NCI-H1694 treated with DMSO at 0.1 percent for 48 hours (cell line): ENCODE results near the gene MAP7D3.
A peak's percentile ranks its signal among the peaks of the same experiment; 100 is the strongest.
"Not testable (repeated sequence)": the region's sequence is repeated elsewhere in the genome, so short reads cannot be mapped to it uniquely, and the experiment has no call there.

Experiments
- DNase-seq: peaks from one replicate; lab custom pipeline; 2025; lab: John Stamatoyannopoulos, UW

MAP7D3 gene, protein sequence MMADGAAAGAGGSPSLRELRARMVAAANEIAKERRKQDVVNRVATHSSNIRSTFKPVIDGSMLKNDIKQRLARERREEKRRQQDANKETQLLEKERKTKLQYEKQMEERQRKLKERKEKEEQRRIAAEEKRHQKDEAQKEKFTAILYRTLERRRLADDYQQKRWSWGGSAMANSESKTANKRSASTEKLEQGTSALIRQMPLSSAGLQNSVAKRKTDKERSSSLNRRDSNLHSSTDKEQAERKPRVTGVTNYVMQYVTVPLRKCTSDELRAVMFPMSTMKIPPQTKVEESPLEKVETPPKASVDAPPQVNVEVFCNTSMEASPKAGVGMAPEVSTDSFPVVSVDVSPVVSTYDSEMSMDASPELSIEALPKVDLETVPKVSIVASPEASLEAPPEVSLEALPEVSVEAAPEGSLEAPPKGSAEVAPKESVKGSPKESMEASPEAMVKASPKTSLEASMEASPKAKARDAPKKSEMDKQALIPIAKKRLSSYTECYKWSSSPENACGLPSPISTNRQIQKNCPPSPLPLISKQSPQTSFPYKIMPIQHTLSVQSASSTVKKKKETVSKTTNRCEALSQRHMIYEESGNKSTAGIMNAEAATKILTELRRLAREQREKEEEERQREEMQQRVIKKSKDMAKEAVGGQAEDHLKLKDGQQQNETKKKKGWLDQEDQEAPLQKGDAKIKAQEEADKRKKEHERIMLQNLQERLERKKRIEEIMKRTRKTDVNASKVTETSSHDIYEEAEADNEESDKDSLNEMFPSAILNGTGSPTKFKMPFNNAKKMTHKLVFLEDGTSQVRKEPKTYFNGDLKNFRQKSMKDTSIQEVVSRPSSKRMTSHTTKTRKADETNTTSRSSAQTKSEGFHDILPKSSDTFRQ

GRCh38 chrX:136251041-136251991, at the start of gene MAP7D3:
Gene MAP7D3, minus strand, starts transcription at chrX:136251400. Its CDS starts 42 bp downstream, at chrX:136251358.
- DNase-seq, result peak; percentile 35

GRCh38 chrX:136300721-136301120, 49.5 kb upstream of the MAP7D3 start, which contains the start of gene ADGRG4:
Gene ADGRG4, plus strand, starts transcription at chrX:136300963. Its CDS starts 7,815 bp downstream, at chrX:136308778.
- DNase-seq, result not testable (repeated sequence)

DNA sequence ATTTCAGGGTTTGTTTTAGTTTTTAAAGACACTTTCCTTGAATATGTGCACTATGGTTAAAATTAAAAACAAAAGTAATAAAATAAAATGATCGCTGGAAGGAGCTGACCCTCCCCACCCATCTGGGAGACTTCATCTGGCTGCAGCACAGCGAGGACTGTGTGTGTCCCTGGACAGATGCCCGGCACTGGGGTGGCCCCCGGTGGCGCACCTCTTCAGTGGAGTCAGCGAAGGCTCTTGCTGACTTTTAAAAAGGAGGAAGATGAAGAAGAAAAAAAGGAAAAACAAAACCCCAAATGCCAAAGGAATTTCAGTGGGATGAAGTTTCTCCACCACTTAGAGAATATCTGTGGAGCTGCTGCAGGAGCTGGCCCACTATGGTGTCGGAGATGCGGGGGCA, 44.2 kb upstream of the MAP7D3 start:
- DNase-seq, result no peak

DNA sequence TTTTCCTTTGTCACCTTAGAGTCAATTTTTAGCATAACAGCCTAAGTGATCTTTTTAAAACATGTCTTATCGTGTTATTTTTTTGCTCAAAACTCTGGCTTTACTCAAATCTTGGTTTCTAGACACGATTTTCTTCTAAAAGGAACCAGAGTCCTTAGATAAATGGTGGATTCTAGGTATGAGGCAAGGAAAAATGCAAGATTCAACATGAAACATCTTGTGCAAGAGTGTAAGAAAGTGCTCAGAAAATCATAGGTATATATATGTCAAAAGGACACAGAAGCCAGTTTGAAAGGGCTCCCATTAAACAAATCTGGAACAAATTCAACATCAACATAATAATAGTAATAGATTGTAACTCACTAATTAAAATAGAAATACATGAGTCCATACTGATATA, 41.5 kb upstream of the MAP7D3 start:
- no peak for DNase-seq

GRCh38 chrX:136291824-136292223, 40.6 kb upstream of the MAP7D3 start:
- DNase-seq, result no peak

DNA sequence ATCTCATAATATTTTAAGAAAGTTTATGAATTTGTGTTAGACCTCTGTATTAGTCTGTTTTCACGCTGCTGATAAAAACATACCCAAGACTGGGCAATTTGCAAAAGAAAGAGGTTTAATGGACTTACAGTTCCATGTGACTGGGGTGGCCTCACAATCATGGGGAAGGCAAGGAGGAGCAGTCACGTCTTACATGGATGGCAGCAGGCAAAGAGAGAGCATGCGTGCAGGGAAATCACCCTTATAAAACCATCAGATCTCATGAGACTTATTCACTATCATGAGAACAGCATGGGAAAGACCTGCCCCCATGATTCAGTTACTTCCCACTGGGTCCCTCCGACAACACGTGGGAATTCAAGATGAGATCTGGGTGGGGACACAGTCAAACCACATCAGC, 35.2 kb upstream of the MAP7D3 start:
- DNase-seq, result not testable (repeated sequence)

DNA sequence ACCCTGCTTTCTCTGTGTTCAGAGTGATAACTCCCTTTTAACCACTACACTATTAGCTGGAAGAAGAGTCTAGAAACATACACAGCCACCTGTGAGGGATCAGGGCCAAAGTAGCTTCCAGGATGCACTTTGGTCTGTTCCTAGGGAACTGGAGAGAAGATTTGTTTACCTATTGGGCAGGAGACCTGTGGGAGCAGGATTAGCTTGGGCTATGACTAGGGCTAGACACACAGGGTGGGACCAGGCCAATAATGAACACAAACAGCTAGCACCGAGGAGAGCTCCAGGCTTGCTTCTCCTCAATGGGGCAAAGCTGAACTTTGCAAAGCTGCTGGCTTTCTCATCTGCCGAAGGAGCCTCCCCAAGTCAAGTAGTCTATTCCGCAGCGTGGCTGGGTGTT, 24.4 kb upstream of the MAP7D3 start:
- no peak for DNase-seq

DNA sequence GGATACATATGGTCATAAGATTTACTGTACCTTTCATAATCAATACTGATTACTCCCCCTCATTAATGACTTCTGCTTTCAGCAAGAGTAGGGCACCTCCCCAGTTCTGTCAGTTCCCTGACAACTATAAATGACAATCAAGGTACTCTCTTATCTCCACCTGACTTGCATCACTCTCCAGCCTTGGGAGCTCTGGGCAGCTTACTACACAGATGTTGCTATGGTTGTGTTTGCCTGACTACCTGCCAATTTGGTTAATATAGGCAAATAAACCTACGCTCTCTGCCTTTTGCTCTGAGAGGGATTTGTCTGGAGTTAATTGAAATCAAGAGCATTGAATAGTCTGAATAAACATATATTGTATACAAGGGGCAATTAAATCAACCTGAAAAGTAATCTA, 22.8 kb upstream of the MAP7D3 start:
- peak; percentile 26 for DNase-seq

DNA sequence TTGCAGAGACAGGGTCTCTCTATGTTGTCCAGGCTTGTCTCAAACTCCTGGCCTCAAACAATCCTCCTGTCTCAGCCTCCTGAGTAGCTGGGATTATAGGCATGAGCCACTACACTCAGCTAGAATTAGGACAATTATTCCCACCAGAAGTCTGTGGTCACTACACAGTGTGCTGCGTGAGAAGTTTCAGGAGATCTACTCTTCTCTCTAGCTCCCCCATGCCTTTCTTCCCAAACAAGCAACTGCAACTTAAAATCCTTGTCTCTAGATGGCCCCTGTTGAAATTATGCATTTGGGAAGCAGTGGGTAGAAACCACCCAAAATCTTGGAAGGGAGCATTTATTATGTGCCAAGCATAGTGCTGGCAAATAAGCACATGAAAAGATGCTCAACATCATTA, 21.1 kb upstream of the MAP7D3 start:
- no peak for DNase-seq

GRCh38 chrX:136271300-136271699, 20.1 kb upstream of the MAP7D3 start:
- DNase-seq, result no peak

GRCh38 chrX:136269921-136270320, 18.7 kb upstream of the MAP7D3 start:
- no peak for DNase-seq

- peak; percentile 45 for DNase-seq
Measured at GRCh38 chrX:136268051-136269048, 17.1 kb upstream of the MAP7D3 start.

GRCh38 chrX:136266828-136267227, 15.6 kb upstream of the MAP7D3 start:
- DNase-seq, result no peak

DNA sequence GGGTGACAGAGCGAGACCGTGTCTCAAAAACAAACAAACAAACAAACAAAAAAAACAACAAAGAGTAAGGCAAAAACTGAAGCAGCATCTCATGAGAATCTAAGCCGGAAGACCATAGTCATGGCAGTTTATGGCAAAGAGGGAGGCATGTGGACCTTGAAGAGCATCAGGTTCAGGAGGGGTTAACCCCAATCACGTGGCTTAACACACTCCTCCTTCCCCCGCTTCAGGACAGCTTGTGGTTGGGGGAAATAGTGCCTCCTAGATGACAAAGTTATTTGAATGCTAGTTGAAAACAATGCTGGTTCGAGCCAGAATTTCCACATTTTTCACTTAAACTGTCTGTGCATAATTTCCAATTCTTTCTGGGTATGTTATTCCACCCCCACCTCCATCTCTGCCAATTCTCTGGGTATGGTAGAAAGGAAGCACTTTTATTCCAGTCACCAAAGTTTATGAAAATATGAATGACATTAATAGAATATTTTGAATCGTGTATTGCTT, 11.7 kb upstream of the MAP7D3 start:
- no peak for DNase-seq

DNA sequence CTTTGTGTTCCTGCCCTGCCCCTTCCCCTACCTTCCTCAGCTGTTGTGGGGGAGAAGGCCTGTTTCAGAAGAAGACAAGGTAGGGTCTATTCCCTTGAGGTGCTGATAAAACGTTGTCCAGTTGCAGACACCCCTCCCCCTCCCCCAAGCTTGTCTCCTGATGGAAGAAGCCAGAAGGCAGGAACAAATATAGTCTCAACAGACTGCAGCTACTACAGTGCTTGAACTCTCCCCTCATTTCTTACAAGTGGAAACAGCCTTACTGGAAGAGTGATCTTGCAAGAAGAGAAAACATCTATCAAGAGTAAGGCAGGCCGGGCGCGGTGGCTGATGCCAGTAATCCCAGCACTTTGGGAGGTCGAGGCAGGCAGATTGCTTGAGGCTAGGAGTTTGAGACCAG, 11.0 kb upstream of the MAP7D3 start:
- DNase-seq, result no peak

DNA sequence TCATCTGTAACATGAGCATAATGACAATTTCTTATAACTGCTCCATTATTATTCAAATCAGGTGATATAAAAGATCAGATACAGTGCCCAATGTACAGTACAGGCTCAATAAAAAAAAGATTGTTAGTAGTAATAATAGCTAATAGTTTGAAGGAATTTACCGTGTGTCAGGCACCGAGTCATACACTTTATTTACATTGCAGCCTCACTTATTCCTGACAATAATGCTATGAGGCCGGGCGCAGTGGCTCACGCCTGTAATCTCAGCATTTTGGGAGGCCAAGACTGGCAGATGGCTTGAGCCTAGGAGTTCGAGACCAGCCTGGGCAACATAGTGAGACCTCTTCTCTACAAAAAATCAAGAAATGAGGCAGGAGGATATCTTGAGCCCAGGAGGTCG, 10.1 kb upstream of the MAP7D3 start:
- DNase-seq, result no peak

GRCh38 chrX:136260776-136261175, 9.6 kb upstream of the MAP7D3 start:
- no peak for DNase-seq

GRCh38 chrX:136259543-136259942, 8.3 kb upstream of the MAP7D3 start:
- DNase-seq, result no peak

- no peak for DNase-seq
Measured at GRCh38 chrX:136258951-136259350, 7.8 kb upstream of the MAP7D3 start.

DNA sequence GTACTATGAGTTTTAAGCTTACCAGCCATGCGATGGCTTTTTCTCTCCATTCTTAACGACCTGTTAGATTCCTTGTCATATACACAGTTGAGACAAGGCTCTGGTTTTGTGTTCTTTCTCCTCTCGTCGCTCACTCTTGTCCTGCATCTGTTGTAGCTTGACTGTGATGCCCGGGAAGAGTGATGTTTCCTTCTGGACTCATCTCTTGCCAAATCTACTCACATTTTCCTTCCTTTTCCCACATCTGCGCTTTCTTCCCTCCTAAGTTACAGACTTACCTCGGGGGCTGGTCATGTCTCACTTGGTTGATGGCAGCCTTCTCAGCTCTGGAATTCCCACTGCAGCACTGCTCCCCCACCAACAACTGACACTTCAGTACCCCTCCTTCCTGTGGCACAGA, 4.8 kb upstream of the MAP7D3 start:
- DNase-seq, result no peak
